HepG2 (cell line): Measurements from ENCODE around the gene CTDSP1. TPM values are rescaled to one million over a fixed set of nuclear protein-coding genes. Genes with fewer than 3 reads are reported as not detected.

Experiments used
- BHLHE40 ChIP-seq: IDR thresholded peaks from 2 replicates; pipeline ENCODE4 v1.6.1; 2011; ENCODE audit warnings: low read length, improper control_type of control experiment
- DRAP1 ChIP-seq: IDR thresholded peaks from 2 replicates; pipeline ENCODE4 v1.6.1; 2016; ENCODE audit warnings: missing genetic modification reagents, missing compliant biosample characterization
- ETV6 ChIP-seq: sonication (generic); formaldehyde crosslinking; conservative IDR thresholded peaks from 2 replicates; pipeline ENCODE4 v1.4.0; 2020; ENCODE audit warnings: missing genetic modification reagents
- NAIF1 ChIP-seq: sonication (generic); formaldehyde crosslinking; IDR thresholded peaks from 2 replicates; pipeline ENCODE4 v1.5.0; 2020; ENCODE audit warnings: mild to moderate bottlenecking, missing genetic modification reagents, borderline replicate concordance
- PAXIP1 ChIP-seq: sonication (generic); formaldehyde crosslinking; conservative IDR thresholded peaks from 2 replicates; pipeline ENCODE4 v1.4.0; 2020; ENCODE audit warnings: mild to moderate bottlenecking, missing genetic modification reagents, moderate library complexity
- SOX6 ChIP-seq, 2 experiments: fragments of 450-650 bp in 1 of 2; sonication (generic) in 1 of 2; formaldehyde crosslinking in 1 of 2; IDR thresholded peaks; 2 replicates each; pipeline versions ENCODE4 v1.4.0 to v1.6.1; 2017 to 2020; ENCODE audit warnings: antibody characterized with exemption in 1 of 2, mild to moderate bottlenecking in 1 of 2, missing genetic modification reagents in 1 of 2
- THAP11 ChIP-seq: IDR thresholded peaks from 2 replicates; pipeline ENCODE4 v1.6.1; 2016; ENCODE audit warnings: missing biosample characterization, missing genetic modification reagents
- ZBED4 ChIP-seq: sonication (generic); formaldehyde crosslinking; IDR thresholded peaks from 2 replicates; pipeline ENCODE4 v1.4.0; 2020; ENCODE audit warnings: missing genetic modification reagents, borderline replicate concordance
- ZFX ChIP-seq: sonication (generic); formaldehyde crosslinking; IDR thresholded peaks from 2 replicates; pipeline ENCODE4 v1.4.0; 2020; ENCODE audit warnings: mild to moderate bottlenecking, low read depth, missing genetic modification reagents, moderate library complexity
- polyA plus RNA-seq, 8 experiments: library from polyadenylated mRNA; depleted of rRNA in 3 of 8; stranded (reverse) in 7 of 8; unstranded in 1 of 8; fragments of >200 nt; fragmentation: Illumina TruSeq in 4 of 8; extraction: Trizol in 4 of 8; gene quantifications; 2 replicates each; pipeline versions ENCODE4 v1.2.1 to v1.2.3, GENCODE V29; 2011 to 2016; ENCODE audit warnings: low read depth in 4 of 8, missing spikeins in 1 of 8, mixed read lengths in 1 of 8; ENCODE audit not compliant: insufficient read depth in 1 of 8
- total RNA-seq, 5 experiments: library from RNA; depleted of rRNA; stranded (reverse); fragments of >200 nt; fragmentation: Illumina TruSeq; extraction: Trizol; gene quantifications; 2 replicates each; pipeline ENCODE4 v1.2.3, GENCODE V29; 2016; ENCODE audit warnings: low read depth in 1 of 5
- TF ChIP-seq, protein P1 (sequence below): sonication (generic); formaldehyde crosslinking; IDR thresholded peaks from 2 replicates; pipeline ENCODE4 v1.4.0; 2020; ENCODE audit warnings: missing genetic modification reagents
- TF ChIP-seq, protein P2 (sequence below): sonication (generic); formaldehyde crosslinking; IDR thresholded peaks from 2 replicates; pipeline ENCODE4 v1.5.0; 2020; ENCODE audit warnings: mild to moderate bottlenecking, missing genetic modification reagents, borderline replicate concordance

CTDSP1 gene
- total and polyA plus RNA-seq, 2 of the 13 experiments (the other 11 are each of a cell fraction or from before 2014, with no cell fraction given): 91.0 to 268 TPM

GRCh38 chr2:218399391-218400166 is at the start of gene CTDSP1 (continued):
- TF ChIP-seq, protein P1, sequence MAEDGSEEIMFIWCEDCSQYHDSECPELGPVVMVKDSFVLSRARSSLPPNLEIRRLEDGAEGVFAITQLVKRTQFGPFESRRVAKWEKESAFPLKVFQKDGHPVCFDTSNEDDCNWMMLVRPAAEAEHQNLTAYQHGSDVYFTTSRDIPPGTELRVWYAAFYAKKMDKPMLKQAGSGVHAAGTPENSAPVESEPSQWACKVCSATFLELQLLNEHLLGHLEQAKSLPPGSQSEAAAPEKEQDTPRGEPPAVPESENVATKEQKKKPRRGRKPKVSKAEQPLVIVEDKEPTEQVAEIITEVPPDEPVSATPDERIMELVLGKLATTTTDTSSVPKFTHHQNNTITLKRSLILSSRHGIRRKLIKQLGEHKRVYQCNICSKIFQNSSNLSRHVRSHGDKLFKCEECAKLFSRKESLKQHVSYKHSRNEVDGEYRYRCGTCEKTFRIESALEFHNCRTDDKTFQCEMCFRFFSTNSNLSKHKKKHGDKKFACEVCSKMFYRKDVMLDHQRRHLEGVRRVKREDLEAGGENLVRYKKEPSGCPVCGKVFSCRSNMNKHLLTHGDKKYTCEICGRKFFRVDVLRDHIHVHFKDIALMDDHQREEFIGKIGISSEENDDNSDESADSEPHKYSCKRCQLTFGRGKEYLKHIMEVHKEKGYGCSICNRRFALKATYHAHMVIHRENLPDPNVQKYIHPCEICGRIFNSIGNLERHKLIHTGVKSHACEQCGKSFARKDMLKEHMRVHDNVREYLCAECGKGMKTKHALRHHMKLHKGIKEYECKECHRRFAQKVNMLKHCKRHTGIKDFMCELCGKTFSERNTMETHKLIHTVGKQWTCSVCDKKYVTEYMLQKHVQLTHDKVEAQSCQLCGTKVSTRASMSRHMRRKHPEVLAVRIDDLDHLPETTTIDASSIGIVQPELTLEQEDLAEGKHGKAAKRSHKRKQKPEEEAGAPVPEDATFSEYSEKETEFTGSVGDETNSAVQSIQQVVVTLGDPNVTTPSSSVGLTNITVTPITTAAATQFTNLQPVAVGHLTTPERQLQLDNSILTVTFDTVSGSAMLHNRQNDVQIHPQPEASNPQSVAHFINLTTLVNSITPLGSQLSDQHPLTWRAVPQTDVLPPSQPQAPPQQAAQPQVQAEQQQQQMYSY (CRISPR knock-in tag): peak; percentile 90
- TF ChIP-seq ZFX (CRISPR knock-in tag): peak; percentile 87
- TF ChIP-seq NAIF1 (CRISPR knock-in tag): 0 out of 2 replicates have a peak, but pooled peaks have one; percentile 5
- no peak for TF ChIP-seq PAXIP1 (CRISPR knock-in tag)
- TF ChIP-seq ETV6 (CRISPR knock-in tag): 0 out of 2 replicates have a peak, but pooled peaks have one; percentile 61
- TF ChIP-seq, protein P2, sequence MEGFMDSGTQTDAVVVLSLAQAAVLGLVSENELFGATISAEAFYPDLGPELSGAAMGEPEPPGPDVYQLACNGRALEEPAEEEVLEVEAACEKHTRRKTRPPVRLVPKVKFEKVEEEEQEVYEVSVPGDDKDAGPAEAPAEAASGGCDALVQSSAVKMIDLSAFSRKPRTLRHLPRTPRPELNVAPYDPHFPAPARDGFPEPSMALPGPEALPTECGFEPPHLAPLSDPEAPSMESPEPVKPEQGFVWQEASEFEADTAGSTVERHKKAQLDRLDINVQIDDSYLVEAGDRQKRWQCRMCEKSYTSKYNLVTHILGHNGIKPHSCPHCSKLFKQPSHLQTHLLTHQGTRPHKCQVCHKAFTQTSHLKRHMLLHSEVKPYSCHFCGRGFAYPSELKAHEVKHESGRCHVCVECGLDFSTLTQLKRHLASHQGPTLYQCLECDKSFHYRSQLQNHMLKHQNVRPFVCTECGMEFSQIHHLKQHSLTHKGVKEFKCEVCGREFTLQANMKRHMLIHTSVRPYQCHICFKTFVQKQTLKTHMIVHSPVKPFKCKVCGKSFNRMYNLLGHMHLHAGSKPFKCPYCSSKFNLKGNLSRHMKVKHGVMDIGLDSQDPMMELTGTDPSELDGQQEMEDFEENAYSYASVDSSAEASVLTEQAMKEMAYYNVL: peak; percentile 68; the same call in 1 of the 2 replicates
- TF ChIP-seq BHLHE40: peak; percentile 62
- peak; percentile 81 for TF ChIP-seq THAP11 (CRISPR knock-in tag)
- peak; percentile 98 for TF ChIP-seq ZBED4
- TF ChIP-seq DRAP1 (CRISPR knock-in tag): peak; percentile 87
- no peak for TF ChIP-seq SOX6 (IDR thresholded peaks at IDR 0.05)
- peak; percentile 56; the same call in 1 of the 2 replicates for TF ChIP-seq SOX6 (CRISPR knock-in tag; IDR thresholded peaks at IDR 0.05)
